GM21619 (cell line): ENCODE results near the gene CCND1.

Experiments
- ATAC-seq: cut with Tn5 transposase; IDR thresholded peaks from one replicate; pipeline ENCODE4 v1.9.1; 2021; ENCODE audit not compliant: unreplicated experiment

Gene CCND1

DNA sequence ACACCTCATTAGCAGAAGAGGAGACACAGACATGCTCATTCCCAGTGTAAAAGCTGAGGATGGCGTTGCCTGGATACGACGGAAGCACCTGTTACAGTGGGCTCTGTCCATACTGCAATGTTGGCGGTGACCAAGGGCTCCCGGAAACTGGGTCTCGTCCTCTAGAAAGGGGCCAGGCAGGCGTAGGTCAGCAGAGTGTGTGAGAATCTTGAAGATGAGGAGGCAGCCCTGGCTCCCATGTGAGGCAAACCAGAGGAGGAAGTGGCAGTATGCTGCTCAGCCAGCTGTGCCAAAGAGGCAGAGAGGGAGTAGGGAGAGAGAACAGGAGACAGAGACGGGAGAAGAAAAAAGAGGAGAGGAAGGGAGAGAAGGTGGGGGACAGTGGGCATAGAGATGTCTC, 23.9 kb downstream of the CCND1 start:
- ATAC-seq = no peak

DNA sequence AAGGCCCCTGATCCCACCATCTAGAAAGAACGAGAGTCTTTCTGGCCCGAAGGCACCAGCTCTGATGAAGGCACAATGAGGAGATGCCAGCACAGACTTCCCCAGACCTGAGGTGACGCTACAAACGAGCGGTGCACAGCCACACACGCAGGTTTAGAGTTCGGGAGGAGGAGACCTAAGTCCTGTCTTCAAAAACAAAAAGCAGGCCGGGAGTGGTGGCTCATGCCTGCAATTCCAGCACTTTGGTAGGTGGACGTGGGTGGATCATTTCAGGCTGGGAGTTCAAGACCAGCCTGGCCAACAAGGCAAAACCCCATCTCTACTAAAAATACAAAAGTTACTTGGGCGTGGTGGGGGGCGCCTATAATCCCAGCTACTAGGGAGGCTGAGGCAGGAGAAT, 24.7 kb downstream of the CCND1 start:
- ATAC-seq = no peak

DNA sequence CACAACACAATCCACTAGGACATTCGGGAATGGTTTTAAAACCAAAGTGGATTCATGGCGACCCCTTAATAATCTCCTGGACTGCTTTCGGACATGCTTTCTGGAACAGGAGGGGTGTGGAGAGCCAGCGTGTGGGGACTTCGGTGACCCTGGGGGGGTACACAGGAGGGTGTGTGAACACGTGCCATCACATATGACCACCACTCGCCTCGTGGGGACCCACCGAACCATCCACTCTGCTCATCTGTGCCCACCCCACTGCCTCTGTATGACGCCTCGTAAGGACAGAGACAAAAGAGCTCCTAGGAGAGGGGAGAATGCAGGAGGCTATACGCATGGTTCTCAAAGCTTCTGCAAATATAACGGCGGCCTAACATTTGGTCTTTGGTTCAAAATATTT, 25.3 kb downstream of the CCND1 start:
- ATAC-seq = no peak

DNA sequence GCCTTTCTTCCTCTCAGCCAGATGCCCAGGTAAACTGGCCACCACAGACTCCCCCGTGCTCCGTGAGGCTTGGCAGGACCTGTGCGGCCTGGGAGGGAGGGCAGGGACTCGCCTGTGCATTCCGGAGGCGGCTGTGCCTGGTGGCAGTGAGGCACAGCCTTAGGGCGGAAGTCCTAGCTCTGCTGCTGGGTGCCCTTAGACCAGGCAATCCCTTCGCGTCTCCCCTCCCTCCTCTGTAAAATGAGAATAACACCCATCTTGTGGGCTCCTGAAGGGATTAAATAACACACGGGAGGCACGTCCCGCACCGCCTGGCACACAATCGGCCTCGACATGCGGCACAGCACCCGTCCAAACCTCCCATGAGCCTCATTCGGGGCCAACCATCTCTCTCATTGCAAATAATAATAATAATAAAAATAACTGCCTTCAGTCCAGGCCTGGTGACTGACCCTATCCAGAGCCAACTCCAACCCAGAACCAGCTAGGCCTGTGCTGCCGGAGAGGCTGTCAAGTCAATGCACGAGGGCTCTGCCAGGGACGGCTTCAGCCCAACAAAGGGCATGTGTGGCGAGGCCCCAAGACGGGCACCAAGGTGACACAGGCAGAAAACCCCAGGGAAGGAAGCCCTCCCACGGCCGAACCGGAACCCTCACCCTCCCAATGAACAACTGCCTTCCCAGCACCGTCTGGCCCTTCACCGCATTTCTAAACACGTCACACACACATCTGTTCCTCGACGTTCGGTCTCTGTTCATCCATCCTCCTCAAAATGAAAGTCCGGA, 26.0 kb downstream of the CCND1 start:
- ATAC-seq = no peak

DNA sequence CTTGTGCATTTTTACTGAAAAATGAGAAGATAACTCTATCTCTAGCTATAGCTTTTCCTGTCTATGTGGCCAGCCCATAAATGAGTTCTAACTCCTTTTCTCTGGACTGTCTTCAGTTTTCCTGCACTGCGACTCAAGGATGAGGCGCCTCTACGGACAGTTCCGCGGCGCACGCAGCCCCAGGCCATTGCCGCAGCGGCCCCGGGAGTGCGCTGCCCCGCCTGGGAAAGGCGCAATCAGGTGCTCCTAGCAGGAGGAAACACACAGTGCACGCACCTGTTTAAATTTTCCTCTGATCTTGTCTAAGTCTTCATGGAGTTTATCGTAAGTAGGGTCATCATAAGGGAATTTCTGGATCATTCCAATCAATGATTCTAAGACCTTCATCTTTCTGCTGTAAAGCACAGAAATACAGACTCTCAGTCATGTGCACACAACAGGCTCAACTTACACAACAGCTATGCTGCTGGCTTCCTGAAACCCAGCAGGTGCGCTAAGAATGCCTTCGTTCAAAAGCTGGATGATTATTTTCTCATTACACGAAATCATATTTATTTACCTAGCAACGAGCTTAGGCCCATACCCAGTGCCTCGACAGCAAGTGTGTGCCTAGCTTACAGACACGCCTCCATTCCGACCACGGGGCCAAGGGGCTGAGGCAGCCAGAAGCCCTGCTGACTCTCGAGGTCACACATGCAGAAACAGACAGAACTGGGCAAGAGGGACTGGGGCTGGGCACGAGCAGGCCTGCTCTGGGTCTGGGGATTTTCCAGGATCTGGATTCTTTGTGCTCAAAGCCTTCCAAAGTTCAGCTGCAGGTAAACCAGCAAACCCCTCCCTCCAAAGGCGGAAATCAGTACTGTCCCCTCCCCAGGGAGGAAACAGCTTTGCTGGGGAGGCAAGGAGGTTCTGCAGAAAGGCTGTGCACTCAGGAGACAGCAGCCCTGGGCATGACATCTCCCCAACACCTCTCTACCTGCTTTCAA, 27.0 kb downstream of the CCND1 start:
- ATAC-seq = no peak

DNA sequence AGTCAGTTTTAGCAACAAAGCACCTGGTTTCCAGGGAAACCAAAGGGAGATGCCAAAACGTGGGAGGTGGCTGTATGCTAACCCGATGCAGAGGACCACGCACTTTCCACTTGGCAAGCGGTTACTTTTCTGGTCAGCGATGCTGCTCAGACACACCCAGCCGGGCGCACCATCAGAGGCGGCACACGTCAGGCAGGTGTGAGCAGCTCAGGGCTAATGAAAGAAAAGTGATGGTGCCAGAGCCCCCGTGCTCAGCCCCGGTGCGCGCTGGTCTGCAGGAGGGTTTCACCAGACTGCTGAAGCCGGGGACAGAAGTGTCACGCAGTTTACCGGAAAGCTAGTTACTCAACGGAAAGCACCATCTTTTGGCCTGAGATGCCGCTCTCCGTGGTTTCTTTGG, 28.5 kb downstream of the CCND1 start:
- ATAC-seq = no peak

DNA sequence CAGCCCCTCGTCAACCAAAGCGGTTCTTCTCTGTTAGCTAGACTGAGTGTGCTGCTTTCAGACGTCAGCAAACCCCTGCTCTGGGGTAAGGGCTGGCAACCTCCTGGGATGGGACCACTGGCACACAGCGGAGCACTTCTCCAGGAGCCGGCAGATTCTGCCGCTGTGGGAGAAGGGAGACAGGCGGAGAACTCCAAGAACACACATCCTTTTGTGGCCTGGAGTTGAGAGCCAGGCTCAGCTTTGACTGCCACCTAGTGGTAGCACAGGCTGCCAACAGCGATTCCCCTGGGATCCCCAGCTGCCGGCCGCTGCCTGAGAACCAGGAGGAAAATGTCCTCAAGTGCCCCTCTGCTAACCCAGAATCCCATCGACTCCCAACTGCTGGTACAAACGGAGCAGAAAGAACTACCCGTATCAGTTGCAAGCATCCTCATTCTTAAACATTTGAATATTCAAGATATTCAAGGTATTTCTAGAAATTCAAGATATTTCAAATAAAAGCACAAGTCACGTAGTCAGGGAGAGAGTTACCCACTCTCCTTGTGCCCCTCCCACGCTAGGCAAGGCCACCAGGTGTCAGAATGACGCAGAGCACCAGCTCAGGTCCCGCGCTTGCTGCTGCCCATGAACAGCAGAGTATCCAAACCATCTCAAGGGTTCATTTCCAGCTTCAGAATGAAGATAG, 29.3 kb downstream of the CCND1 start:
- no peak for ATAC-seq

DNA sequence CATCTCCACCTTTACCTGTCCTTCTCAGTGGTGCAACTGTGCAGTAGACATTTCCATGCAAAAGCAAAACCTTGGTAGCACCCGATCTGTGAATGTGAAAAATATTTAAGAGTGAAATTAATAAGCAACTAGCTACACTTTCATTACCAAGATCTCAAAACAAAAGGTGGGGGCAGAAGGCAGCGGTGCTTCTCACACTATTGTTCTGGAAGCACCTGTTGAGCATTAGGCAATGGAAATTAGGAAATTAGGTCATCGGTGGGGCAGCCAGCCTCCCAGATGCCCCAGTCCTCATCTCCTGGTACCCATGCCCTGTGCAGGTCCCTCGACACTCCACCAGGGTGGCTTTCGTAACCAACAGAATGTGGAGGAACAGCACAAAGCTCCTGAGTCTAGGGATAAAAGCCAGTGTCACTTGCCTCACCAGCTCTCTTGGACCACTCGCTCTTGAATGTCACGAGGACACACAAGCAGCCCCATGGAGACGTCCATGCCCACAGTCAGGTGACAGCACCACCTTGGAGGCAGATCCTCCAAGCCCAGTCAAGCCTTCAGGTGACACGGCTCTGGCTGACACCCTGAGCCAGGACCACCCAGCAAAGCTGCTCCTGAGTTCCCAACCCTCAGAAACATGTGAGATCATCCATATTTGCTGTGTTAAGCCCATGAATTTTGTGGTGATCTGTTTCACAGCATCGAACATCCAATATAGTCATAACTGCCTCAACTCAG, 30.9 kb downstream of the CCND1 start:
- no peak for ATAC-seq

DNA sequence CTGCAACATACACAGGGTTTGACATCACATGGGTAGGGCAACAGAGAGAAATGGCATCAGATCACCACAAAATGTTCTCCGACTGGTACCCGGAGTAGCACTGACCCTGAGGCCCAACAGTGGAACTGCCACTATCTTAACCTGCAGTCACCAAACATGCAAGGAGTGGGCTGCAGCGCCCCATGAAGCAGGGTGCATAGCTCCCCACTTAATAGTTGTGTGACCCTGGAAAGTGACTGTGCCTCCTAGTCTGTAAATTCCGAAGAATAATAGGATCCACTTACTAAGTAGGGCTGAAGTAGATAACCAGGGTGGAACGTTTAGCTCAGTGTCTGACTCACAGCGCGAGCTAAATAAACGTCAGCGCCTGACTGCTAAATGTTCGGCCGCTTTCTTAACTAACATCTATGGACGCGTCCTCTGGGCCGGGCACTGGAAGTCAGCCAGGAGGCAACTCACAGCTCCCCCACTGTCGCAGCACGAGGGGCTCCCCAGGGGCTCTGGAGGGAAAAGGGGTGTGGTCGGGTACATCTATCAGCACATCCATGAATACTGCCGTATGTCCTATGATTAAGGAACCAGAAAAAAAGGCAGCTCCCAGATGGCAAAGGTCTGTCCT, 33.4 kb downstream of the CCND1 start:
- ATAC-seq = no peak

DNA sequence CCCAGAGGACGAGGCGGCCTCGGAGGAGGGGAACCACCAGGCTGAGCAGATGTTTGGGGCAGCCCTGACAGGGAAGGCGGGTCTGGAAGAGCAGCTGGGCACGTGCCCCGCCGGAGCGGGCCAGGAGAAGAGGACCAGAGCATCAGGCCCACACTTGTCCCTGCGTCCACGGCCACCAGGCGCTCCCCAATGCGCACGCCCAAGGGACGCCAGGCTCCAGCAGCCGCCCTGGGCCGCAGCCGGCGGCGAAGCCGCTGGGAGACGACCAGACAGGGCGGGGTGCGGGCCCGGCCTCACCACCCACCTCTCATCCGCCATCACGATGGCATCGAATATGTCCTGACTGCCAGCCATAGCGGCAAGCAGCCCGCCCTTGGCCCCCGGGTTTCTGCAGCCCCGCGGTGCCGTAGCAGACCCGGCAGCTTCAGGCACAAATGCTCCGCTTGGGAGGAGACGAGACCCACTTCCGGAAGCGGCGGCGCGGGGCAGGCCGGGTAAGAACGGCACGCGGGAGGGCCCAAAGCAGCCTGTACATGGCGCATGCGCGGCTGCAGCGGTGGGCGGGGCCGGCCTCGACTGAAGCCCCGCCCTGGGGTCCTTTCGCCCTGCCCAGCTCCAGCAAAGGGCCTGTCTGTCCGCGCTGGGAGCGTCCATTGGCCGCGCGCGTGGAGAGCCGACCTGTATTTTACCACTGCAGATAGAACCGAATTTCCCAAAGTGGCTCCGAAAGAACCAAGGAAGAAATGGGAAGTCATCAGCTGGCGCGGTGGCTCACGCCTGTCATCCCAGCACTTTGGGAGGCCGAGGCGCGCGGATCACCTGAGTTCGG, 34.1 kb downstream of the CCND1 start, which contains the start of gene LTO1:
TSS of gene LTO1 (minus strand) at position 468 of the 829 bp plus-strand sequence. CDS start at position 354, 114 bp downstream.
- peak; percentile 84 for ATAC-seq

DNA sequence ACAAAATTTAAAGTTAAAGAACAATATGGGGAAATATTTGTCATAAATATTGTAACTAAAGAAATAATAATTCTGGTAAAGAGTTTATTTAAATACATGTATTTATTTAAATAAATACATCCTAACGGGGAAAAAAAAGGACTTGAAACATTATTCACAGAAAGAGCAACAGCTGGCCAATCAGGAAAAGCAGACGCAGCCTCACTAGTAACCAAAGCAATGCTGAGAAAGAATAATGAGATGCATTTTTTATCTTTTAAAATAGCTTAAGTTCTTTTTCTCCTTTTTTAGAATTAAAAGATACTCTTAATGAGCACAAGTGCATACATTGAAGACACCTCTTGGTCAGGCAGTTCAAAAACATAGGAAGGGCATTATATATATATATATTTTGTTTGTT, 36.8 kb downstream of the CCND1 start:
- no peak for ATAC-seq

DNA sequence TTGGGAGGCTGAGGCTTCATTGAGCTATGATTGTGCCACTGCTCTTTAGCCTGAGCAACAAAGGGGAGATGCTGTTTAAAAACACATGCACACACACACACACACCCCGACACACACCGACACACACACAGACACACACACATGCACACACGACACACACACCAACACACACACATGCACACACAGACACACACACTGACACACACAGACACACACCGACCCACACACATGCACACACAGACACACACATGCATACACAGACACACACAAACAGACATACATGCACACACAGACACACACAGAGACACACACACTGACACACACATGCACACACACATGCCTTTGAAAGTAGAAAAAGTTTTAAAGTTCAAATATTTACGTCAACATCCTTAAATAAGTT, 39.7 kb downstream of the CCND1 start:
- ATAC-seq = no peak

DNA sequence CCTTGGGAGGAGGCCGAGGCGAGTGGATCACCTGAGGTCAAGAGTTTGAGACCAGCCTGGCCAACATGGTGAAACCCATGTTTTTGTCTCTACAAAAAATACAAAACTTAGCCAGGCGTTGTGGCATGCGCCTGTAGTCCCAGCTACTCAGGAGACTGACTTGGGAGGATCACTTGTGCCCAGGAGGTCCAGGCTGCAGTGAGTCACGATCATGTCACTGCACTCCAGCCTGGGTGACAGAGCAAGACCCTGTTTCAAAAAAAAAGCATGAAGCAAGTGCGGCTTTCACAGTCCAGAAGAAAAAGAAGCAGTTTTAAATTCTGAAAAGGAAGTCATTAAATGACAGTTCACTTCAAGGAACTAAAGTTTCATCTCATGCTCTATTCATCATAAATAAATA, 41.3 kb downstream of the CCND1 start:
- ATAC-seq = no peak

DNA sequence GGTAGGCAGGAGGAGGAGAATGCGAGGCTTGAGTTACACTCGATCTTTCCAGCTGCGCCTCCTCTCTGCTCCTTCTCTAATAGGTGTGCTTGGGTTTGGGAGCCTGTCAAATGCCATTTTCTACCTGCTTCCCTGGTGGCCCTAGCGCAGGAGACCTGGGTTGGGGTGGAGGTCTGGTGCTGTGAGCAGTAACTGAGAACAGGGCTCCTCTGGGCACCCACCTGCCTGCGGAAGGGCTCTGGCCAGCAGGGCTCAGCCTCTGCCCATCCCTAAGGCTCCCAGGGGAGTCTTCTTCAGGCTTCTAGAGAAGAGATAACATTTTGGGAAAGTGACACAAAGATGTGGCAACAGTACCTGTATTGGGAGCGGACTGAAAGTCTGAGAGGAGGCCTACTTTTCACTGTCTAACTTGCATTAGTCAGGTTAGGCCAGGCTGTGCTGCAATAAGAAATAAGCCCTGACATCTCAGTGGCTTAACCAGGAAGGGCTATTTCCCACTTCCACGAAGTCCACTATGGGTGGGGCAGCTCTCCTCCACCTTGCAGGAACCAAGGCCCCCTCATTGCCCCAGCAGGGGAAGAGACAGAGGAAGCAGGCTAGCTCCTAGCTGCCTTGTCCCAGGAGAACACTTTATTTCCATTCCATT, 41.8 kb downstream of the CCND1 start:
- ATAC-seq = no peak

DNA sequence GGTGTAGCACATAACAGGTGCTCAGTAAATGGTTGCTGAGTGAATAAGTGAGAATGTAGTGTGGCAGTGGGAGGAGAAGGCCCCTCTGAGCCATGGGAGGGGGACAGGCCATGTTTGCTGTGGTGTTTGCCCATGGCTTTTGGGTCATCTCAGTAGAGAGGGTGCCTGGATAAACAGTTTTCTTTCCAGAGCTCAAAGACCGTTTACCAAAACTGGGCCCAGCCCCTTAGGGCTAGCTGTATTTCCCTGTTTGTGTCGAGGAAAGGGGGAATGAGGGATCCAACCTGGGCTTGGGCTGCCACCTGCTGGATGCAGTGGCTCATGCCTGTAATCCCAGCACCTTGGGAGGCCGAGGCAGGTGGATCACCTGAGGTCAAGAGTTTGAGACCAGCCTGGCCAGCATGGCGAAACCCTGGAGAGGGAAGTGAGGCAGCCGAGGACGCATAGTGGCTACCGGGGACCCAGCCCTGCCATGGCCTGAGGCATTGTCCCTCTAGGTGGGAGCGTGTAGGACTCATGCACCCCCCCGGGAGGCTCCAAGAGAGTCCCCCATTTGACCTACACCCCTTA, 42.9 kb downstream of the CCND1 start:
- no peak for ATAC-seq

DNA sequence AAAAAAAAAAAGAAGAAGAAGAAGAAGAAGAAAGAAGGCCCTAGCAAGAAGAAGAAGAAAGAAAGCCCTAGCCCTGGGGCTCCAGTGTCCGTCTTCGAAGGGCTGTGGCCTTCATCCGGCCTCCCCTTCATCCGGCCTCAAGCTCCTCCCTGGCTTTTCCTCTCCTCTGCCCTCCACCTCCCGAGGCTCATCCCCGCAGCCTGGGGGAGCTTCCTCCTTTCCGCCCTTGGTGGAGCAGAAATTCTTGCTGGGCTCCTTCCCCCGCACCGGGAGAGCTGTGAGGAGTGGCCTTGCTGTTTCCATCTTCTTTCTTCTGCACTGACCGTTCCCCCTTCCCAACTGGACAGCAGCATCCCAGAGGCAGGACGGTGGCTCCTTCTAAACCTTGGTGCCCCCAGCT, 43.7 kb downstream of the CCND1 start:
- no peak for ATAC-seq

DNA sequence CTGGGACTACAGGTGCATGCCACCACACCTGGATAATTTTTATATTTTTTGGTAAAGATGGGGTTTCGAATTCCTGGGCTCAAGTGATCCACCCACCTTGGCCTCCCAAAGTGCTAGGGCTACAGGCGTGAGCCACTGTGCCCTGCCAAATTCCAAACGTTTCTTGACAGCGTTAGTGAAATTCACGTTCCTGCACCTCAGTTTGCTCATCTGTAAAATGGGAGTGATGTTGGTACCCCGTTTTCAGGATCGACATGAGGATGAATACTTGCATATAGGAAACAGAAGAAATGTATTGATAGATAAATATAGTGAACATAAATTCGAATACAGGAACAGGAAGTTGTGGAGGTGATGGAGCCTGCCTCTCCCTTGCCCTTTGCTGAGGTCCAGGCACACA, 44.4 kb downstream of the CCND1 start:
- ATAC-seq = no peak

DNA sequence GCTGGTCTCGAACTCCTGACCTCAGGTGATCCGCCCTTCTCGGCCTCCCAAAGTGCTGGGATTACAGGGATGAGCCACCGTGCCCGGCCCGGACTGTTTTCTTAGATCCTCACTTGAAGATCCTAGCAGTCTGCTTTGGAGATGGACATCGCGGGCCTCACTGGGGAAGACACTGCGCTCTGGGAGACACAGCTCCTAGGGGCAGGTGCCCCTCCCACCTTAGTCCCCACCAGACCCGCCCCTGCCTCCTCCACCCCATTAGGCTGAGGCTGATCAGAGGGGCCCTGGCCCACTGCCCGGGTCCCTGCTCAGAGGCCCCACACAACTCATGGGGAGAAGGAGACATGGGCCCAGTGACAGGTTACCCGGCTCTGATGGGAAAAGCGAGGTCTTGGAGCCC, 45.5 kb downstream of the CCND1 start:
- no peak for ATAC-seq

DNA sequence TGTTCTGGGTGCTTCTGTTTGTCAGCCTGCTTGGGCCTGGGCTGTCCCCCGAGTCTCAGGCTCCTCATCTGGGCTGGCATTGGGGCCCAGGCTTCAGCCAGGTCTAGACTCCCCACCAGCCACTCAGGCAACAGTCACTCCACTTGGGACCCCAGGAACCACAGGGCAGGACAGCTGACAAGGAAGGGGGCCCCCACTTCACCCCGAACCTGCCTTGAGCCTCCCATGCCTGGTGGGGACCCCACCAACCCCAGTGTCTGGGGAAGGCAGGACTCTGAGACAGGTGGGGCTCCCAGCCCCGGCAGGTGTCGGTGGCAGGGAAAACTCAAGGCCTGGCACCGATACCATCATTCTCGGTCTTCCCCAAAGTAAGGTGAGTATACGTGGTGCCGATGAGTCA, 45.9 kb downstream of the CCND1 start:
- no peak for ATAC-seq
